Measurements from ENCODE around the gene PLCG2. TPM values are rescaled to one million over a fixed set of nuclear protein-coding genes. Genes with fewer than 3 reads are reported as not detected.

PLCG2 gene
- total RNA-seq, 2 experiments from 2014 or later, result 196 to 485 TPM

DNA sequence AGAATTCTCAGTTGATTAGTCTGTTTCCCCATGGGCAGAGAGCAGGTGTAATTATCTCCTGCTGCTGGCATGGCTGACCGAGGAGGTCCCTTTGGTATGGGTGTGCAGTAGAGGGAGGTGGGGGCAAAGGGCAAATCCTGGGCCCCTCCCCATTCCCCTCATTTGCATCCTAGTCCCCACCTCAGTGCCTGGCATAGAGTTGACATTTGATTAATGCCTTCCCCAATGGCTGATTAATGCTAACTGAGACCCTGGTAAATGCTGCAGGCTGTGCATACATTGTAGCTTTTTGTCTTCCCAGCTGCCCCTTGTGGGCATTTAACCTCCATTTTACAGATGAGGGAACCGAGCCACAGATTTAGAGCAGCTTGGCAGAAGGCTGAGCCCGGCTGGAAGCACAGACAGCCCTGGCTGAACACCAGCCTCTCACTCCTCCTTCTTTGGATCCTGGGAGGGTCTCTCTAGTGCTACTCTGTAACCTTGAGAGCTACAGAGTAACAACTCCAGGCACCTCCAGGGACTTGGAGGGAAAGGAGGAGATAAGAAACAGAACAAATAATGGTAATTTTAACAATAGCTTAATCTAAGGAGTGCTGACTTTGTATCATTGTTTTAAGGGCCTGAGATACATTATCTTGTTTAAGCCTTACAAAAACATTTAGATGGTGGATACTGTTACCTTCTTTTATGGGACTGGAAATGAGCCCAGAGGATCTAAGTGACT, 5.1 kb downstream of the PLCG2 start:
- H3K79me2 ChIP-seq (ENCODE audit: insufficient read depth, low read depth, low read length), result peaks cover 100% of the 10 kb centered on the region
- CTCF ChIA-PET (ENCODE audit: unreplicated experiment), result interaction anchor here (0.5 kb wide), 1 partner anchor 18 kb away, joined by 3 read pairs; no protein-coding TSS in a partner anchor
- H2AFZ ChIP-seq (ENCODE audit: low read length), result no peak overlapping the region
- peak overlapping the region; percentile 92 for H3K27ac ChIP-seq (ENCODE audit: low read depth, low read length, poor library complexity, severe bottlenecking)
- no peaks in the 10 kb centered on the region for H3K9me3 ChIP-seq (ENCODE audit: low read length)
- intact Hi-C loops (cut with micrococcal nuclease; ENCODE audit: unreplicated experiment), result loop anchor here (2.0 to 5.0 kb wide), 4 partner anchors 33 to 103 kb away; no protein-coding TSS in a partner anchor
- H3K9me2 ChIP-seq (ENCODE audit: insufficient read depth, low read length), result no peaks in the 10 kb centered on the region
- BruUV-seq (replicated peaks), result no TSS peak
- peaks cover 31% of the 10 kb centered on the region for H4K20me1 ChIP-seq (ENCODE audit: insufficient read depth, low read length)
- TF ChIP-seq EZH2phosphoT487 (IDR thresholded peaks at IDR 0.05; ENCODE audit: borderline replicate concordance, low read depth, low read length) (no peak), CTCF (conservative IDR thresholded peaks at IDR 0.05; ENCODE audit: low read length) (0 out of 2 replicates have a peak, but pooled peaks have one; percentile 6)
- H3K4me3 ChIP-seq (ENCODE audit: low read depth, low read length, poor library complexity, severe bottlenecking), result peak overlapping the region; percentile 76
- peaks cover 69% of the 10 kb centered on the region for H3K36me3 ChIP-seq (ENCODE audit: insufficient read depth, low read length)
- peak overlapping the region; percentile 92 for H3K4me2 ChIP-seq (ENCODE audit: low read length)
- peak; percentile 87 for DNase-seq (ENCODE audit: low spot score)
- POLR2A ChIA-PET, result interaction anchor here (0.6 to 10.1 kb wide), 9 partner anchors 14 to 77 kb away, joined by 3 to 57 read pairs (median 5); no protein-coding TSS in a partner anchor
- H3K4me1 ChIP-seq (ENCODE audit: insufficient read depth, low read length, poor library complexity, severe bottlenecking), result peaks cover 77% of the 10 kb centered on the region

GRCh38 chr16:81785138-81785924, 6.2 kb downstream of the PLCG2 start:
- peak overlapping the region; percentile 92 for H3K4me2 ChIP-seq (ENCODE audit: low read length)
- peaks cover 77% of the 10 kb centered on the region for H3K36me3 ChIP-seq (ENCODE audit: insufficient read depth, low read length)
- CTCF ChIA-PET (ENCODE audit: unreplicated experiment), result no interaction called here

More at GRCh38 chr16:81785138-81785924, 6.2 kb downstream of the PLCG2 start:
- Histone ChIP-seq H2AFZ (ENCODE audit: low read length) (no peak overlapping the region), H3K9me2 (ENCODE audit: insufficient read depth, low read length) (no peaks in the 10 kb centered on the region), H3K27ac (ENCODE audit: low read depth, low read length, poor library complexity, severe bottlenecking) (peak overlapping the region; percentile 92), H3K4me1 (ENCODE audit: insufficient read depth, low read length, poor library complexity, severe bottlenecking) (peaks cover 86% of the 10 kb centered on the region), H3K79me2 (ENCODE audit: insufficient read depth, low read depth, low read length) (peaks cover 100% of the 10 kb centered on the region), H3K9me3 (ENCODE audit: low read length) (no peaks in the 10 kb centered on the region), H4K20me1 (ENCODE audit: insufficient read depth, low read length) (peaks cover 42% of the 10 kb centered on the region), H3K4me3 (ENCODE audit: low read depth, low read length, poor library complexity, severe bottlenecking) (peak overlapping the region; percentile 76)
- POLR2A ChIA-PET, result interaction anchor here (0.7 to 10.1 kb wide), 12 partner anchors 13 to 1015 kb away, joined by 3 to 57 read pairs (median 4); no protein-coding TSS in a partner anchor
- TF ChIP-seq CTCF (conservative IDR thresholded peaks at IDR 0.05; ENCODE audit: low read length) (no peak), EZH2phosphoT487 (IDR thresholded peaks at IDR 0.05; ENCODE audit: borderline replicate concordance, low read depth, low read length) (no peak)
- no TSS peak for BruUV-seq (replicated peaks)
- intact Hi-C loops (cut with micrococcal nuclease; ENCODE audit: unreplicated experiment), result loop anchor here (2.0 kb wide), 3 partner anchors 31 to 89 kb away; no protein-coding TSS in a partner anchor
- peak; percentile 75 for DNase-seq (ENCODE audit: low spot score)

Measured in OCI-LY7 (cell line).